GM12878 (cell line): ENCODE results near the gene IL4I1.

Experiments
- CEBPB ChIP-seq, 2 experiments: fragments of 150-350 bp in 1 of 2; IDR thresholded peaks; 2 replicates each; pipeline ENCODE4 v1.6.1; 2012 to 2014; ENCODE audit warnings: low read depth in 2 of 2, low read length in 2 of 2, borderline replicate concordance in 1 of 2, inconsistent platforms in 1 of 2
- NR2C2 ChIP-seq: IDR thresholded peaks from 2 replicates; pipeline ENCODE4 v1.6.1; 2011; ENCODE audit warnings: borderline replicate concordance, low read depth; ENCODE audit not compliant: control insufficient read depth, insufficient read length
- SMC3 ChIP-seq: IDR thresholded peaks from 2 replicates; pipeline ENCODE4 v1.6.1; 2011; ENCODE audit warnings: low read length, improper control_type of control experiment, borderline replicate concordance
- SP1 ChIP-seq: IDR thresholded peaks from one replicate; pipeline ENCODE4 v1.6.1; 2011; ENCODE audit warnings: low read depth, low read length

- TF ChIP-seq NR2C2 (no peak), SP1 (no peak), CEBPB (IDR thresholded peaks at IDR 0.05; ENCODE audit: borderline replicate concordance in 1 of 2, low read depth in 2 of 2, low read length in 2 of 2) (no peak), SMC3 (no peak)
These were observed 48.7 kb downstream of the IL4I1 start for GRCh38 chr19:49847731-49848696.
